HG03571 (cell line): ENCODE results near the gene ATP5F1D.
"Not testable (repeated sequence)": the region's sequence is repeated elsewhere in the genome, so short reads cannot be mapped to it uniquely, and the experiment has no call there.

Experiments used
- ATAC-seq: cut with Tn5 transposase; IDR thresholded peaks from one replicate; pipeline ENCODE4 v1.9.1; 2021; ENCODE audit not compliant: unreplicated experiment

Gene ATP5F1D

GRCh38 chr19:1246265-1247087 is 4.9 kb downstream of the ATP5F1D start:
- not testable (repeated sequence) for ATAC-seq

DNA sequence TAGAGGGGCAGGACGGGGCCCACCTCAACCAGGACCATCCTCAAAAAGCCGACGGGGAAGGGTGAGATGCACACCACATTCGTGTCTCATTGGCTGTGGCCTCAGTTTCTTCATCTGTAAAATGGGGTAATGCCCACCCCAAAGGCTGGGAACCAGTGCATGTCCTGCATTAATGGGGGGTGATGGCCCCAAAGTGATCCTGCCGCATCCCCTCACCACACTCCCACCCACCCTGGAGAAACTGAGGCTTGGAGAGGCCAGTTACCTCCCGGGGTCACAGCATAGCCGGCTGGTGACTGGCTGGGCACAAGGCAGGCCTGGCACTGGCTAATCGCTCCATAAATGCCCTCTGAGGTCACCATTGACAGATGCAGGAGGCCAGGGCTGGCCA is 6.2 kb downstream of the ATP5F1D start:
- ATAC-seq, result no peak

- ATAC-seq, result peak; percentile 23
Observed at GRCh38 chr19:1248139-1248785, 6.7 kb downstream of the ATP5F1D start, which contains the start of gene MIDN. MIDN (plus strand) TSS chr19:1248583; CDS start chr19:1250297, 1,714 bp downstream.

- peak; percentile 20 for ATAC-seq
Observed at GRCh38 chr19:1248786-1249297, 7.3 kb downstream of the ATP5F1D start.

GRCh38 chr19:1249298-1249989 is 7.9 kb downstream of the ATP5F1D start:
- ATAC-seq, result peak; percentile 43

DNA sequence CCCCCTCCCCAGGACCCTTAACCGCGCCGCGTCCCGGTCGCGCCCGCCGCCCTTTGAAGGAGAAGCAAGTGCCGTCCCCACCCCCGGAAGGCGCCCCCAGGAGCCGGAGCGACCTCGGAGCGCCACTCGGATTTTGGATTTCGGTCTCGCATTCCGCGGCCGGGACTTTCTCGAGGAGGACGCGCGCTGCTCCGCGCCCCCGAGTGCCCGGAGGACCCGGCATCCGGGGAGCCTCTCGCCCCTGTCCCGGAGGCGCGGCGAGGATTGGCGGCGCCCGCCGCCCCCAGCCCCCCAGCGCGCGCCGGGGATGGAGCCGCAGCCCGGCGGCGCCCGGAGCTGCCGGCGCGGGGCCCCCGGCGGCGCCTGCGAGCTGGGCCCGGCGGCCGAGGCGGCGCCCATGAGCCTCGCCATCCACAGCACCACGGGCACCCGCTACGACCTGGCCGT is 8.5 kb downstream of the ATP5F1D start:
- ATAC-seq, result no peak

GRCh38 chr19:1250437-1251260 is 9.1 kb downstream of the ATP5F1D start:
- ATAC-seq, result no peak

DNA sequence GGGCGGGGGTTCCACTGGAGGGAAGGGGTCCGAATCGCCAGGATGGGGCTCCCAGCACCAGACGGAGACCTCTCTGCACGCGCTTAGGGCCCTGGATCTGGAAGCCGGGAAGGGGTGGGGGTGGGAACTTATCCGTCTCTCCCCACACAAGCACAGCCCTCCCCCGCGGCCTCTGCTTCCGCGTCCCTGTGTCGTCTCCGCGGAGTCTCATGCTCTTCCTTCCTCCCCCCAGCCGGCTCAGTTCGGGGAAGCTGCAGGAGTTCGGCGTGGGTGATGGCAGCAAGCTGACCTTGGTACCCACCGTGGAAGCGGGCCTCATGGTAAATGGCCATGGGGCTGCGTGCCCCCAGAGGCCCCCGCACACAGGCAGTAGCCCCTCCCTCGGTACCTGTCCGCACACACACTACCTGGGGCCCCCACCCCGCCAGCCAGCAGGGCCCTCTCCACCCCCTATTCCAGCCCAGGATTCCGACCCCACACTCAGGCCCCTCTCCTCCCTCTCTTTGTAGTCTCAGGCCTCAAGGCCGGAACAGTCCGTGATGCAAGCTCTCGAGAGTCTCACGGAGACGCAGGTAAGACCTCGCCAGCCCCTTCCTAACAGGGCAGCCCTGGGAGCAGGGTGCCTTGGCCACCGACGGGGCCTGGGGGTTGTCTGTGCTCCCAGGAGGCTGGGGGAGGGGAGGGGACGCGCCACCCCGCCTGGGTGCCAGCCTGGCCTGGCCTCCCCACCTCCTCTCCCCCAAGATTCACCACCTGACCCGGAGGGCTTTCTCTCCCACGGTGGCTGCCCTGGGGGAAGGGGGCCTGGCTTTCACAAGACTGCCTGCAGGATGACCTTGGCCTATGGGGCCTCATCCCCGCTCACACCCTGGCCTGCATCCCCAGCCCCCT is 10.0 kb downstream of the ATP5F1D start:
- no peak for ATAC-seq

DNA sequence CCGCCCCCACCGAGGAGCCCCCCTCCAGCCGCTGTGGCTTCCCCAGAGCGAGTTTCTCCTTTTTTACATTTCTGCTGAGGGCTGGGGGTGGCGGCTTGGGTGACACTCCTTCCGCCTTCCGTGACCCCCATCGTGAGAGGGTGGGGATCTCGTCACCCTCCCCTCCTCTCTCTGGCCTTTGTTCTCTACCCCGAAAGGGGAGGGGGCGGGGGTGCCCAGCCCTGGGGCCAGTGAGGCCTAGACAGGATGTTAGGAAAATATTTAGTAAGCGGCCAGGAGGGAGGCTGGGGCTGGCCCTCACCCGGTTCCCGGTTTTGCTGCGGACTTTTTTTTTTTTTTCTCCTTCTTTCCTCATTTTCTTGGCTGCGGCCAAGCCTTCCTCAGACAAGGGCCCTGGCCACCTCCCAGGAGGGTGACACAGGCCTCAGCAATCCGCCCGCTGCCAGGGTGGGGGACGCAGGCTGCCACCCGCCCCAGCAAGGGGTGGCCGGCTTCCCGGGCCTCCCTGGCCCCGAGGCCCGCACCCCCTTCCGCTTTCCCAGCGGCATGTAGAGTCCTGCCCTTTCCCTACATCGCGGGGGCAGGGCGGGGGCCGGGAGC is 10.8 kb downstream of the ATP5F1D start:
- no peak for ATAC-seq

DNA sequence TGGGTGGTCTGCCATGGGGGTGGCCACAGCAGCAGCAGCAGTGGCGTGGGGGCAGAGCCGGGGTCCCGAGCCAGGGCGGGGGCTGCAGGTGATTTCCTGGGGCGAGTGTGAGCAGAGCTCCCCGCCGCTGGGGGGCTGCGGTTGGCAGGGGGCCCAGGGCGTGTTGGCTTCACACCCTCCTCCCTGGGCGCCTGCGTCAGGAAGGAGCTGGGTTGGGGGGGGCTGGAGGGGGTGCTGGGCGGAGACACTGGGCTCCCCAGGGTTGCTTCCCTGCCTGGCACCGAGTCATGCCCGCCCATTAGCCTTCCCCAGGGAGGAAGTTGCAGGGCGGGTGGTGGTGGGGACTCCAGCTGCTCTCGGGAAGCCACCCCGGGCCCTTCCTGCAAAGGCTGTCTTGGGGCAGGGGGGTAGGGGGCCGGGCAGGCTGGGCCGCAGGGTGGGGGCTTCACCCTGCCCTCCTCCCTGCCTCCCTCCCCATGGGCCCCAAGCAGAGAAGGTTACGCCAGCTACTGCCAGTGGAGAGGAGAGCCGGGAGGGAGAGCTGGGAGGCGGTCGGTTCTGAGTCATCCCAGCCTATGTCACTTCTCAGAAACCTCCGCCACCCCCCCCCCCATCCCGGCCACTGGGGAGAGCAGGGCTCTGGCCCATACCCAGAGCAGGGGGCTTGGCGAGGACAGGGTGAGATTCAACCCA is 11.4 kb downstream of the ATP5F1D start:
- ATAC-seq, result no peak

DNA sequence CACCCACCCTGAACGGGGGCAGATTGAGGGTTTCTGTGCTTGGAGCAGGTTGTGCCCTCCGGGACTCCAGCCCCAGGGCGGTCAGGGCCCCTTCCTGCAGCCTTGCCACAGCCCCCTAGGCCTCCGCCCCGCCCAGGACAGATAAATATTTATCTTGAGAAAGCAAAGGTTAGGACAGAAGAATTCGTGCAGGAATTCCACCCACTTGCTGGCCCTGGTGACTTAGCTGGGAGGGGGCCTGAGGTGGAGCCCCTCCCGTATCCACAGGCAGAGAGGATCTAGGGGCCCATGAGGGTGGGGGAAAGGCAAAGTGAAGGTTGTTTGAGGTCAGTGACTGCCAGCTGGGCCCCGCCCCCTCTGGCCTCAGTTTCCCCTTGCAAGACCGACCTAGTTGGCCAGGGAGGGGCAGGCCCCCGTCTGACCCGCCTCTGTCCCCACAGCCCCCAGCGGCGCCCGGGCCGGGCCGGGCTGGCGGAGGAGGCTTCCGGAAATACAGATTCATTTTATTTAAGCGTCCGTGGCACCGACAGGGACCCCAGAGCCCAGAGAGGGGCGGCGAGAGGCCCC is 12.0 kb downstream of the ATP5F1D start:
- no peak for ATAC-seq

- ATAC-seq, result no peak
Observed at GRCh38 chr19:1254081-1254527, 12.6 kb downstream of the ATP5F1D start.

GRCh38 chr19:1254530-1255185 is 13.1 kb downstream of the ATP5F1D start:
- ATAC-seq, result no peak

- ATAC-seq, result no peak
Observed at GRCh38 chr19:1255186-1256161, 13.9 kb downstream of the ATP5F1D start.

DNA sequence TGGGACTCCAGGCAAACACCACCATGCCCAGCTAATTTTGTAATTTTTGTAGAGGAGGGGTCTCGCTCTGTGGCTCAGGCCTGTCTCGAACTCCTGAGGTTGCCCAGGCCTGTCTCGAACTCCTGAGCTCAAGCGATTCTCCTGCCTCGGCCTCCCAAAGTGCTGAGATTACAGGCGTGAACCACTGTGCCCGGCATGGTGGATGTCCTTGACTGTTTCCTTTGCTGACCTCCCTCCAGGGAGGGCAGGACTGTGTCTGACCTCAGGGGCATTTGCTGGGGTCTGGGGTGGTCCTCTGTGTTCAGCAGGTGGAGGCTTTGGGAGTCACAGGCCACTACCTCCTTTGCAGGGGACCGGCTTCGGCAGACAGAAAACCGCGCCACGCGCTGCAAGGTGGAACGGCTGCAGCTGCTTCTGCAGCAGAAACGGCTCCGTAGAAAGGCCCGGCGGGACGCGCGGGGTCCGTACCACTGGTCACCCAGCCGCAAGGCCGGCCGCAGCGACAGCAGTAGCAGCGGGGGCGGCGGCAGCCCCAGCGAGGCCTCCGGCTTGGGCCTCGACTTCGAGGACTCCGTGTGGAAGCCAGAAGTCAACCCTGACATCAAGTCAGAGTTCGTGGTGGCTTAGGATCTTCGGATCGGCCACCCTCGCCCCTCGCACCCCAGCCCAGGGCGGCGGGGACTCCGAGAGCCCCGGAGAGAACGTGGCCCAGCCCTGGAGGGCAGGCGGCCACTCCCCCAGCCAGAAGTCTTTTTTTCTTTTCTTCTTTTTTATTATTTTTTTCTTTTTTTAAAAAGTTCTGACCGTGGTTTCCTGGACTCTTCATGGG is 15.3 kb downstream of the ATP5F1D start:
- ATAC-seq, result no peak
